K562 (cell line): Measurements from ENCODE around the gene CTCFL. TPM values are rescaled to one million over a fixed set of nuclear protein-coding genes. Genes with fewer than 3 reads are reported as not detected.

Experiments
- ETV5 ChIP-seq: sonication (generic); formaldehyde crosslinking; IDR thresholded peaks from 2 replicates; pipeline ENCODE4 v1.4.0; 2020; ENCODE audit warnings: low read depth, mild to moderate bottlenecking, missing genetic modification reagents
- FOXM1 ChIP-seq, 2 experiments: fragments of 450-650 bp in 1 of 2; sonication (generic) in 1 of 2; formaldehyde crosslinking in 1 of 2; IDR thresholded peaks; 2 replicates each; pipeline versions ENCODE4 v1.6.1 to v1.9.0; 2017 to 2022; ENCODE audit warnings: low read depth in 2 of 2, mild to moderate bottlenecking in 2 of 2, missing genetic modification reagents in 1 of 2, moderate library complexity in 1 of 2
- NR2F6 ChIP-seq: fragments of 450-650 bp; formaldehyde crosslinking; IDR thresholded peaks from 2 replicates; pipeline ENCODE4 v1.4.0; 2020; ENCODE audit warnings: mild to moderate bottlenecking
- PHTF2 ChIP-seq: fragments of 250-450 bp; sonication (Bioruptor Pico); IDR thresholded peaks from 2 replicates; pipeline ENCODE4 v1.5.0; 2021; ENCODE audit warnings: mild to moderate bottlenecking
- SAP30 ChIP-seq: fragments of 200-600 bp; sonication (generic); IDR thresholded peaks from 2 replicates; pipeline ENCODE4 v1.6.1; 2012; ENCODE audit warnings: borderline replicate concordance, low read depth, mild to moderate bottlenecking, moderate library complexity, low read length, control low read depth, inconsistent platforms; ENCODE audit not compliant: insufficient read depth, poor library complexity, severe bottlenecking
- TEAD2 ChIP-seq: fragments of 450-650 bp; IDR thresholded peaks from 2 replicates; pipeline ENCODE4 v1.6.1; 2016; ENCODE audit warnings: missing genetic modification characterization, control low read depth, missing compliant biosample characterization
- YY1 ChIP-seq, 3 experiments: IDR thresholded peaks; 2 replicates each; pipeline ENCODE4 v1.6.1; 2011; ENCODE audit warnings: low read length in 2 of 3, mild to moderate bottlenecking in 2 of 3, moderate library complexity in 2 of 3, borderline replicate concordance in 1 of 3, control low read depth in 1 of 3, low read depth in 1 of 3; ENCODE audit not compliant: insufficient read depth in 3 of 3, insufficient replicate concordance in 2 of 3, control insufficient read depth in 1 of 3, insufficient read length in 1 of 3; ENCODE audit errors: extremely low read depth in 1 of 3
- ZEB2 ChIP-seq: fragments of 450-650 bp; IDR thresholded peaks from 2 replicates; pipeline ENCODE4 v1.6.1; 2016
- ZNF778 ChIP-seq: fragments of 450-650 bp; formaldehyde crosslinking; IDR thresholded peaks from 2 replicates; pipeline ENCODE4 v1.4.0; 2020; ENCODE audit warnings: mild to moderate bottlenecking, moderate library complexity
- ZNF780A ChIP-seq: fragments of 250-450 bp; sonication (Bioruptor Pico); IDR thresholded peaks from 2 replicates; pipeline ENCODE4 v1.5.0; 2021; ENCODE audit warnings: mild to moderate bottlenecking
- polyA plus RNA-seq, 8 experiments: library from polyadenylated mRNA; depleted of rRNA in 4 of 8; stranded (reverse) in 5 of 8; unstranded in 3 of 8; fragments of >200 nt; fragmentation: Nextera tagmentation in 2 of 8; fragmentation: Illumina TruSeq in 1 of 8; extraction: Ambion mirVana in 2 of 8; extraction: Trizol in 1 of 8; gene quantifications; 2 replicates each; pipeline versions ENCODE4 v1.2.1 to v1.2.3, GENCODE V29; 2011 to 2014; ENCODE audit warnings: inconsistent platforms in 1 of 8, missing spikeins in 1 of 8
- total RNA-seq, 7 experiments: library from RNA; depleted of rRNA in 6 of 7; stranded (reverse); fragments of >200 nt in 6 of 7; fragmentation: Illumina TruSeq in 2 of 7; extraction: Trizol in 2 of 7; gene quantifications; 2 replicates each; pipeline versions ENCODE4 v1.2.1 to v1.2.3, GENCODE V29; 2011 to 2021; ENCODE audit warnings: low replicate concordance in 1 of 7
- TF ChIP-seq, protein P1 (sequence below): fragments of 250-450 bp; sonication (Bioruptor Pico); IDR thresholded peaks from 2 replicates; pipeline ENCODE4 v1.5.1; 2021; ENCODE audit warnings: mild to moderate bottlenecking
- TF ChIP-seq, protein P2 (sequence below), 2 experiments: fragments of 450-650 bp; conservative IDR thresholded peaks; 2 replicates each; pipeline ENCODE4 v1.6.1; 2017; ENCODE audit warnings: mild to moderate bottlenecking in 2 of 2, moderate library complexity in 2 of 2
- TF ChIP-seq, protein P3 (sequence below): fragments of 450-650 bp; IDR thresholded peaks from 2 replicates; pipeline ENCODE4 v1.6.1; 2014; ENCODE audit warnings: low read depth, mild to moderate bottlenecking, moderate library complexity, borderline replicate concordance
- TF ChIP-seq, protein P4 (sequence below): fragments of 250-450 bp; sonication (Bioruptor Pico); IDR thresholded peaks from 2 replicates; pipeline ENCODE4 v1.4.0; 2020
- TF ChIP-seq, protein P5 (sequence below): fragments of 250-450 bp; sonication (Bioruptor Pico); IDR thresholded peaks from 2 replicates; pipeline ENCODE4 v1.8.0; 2021; ENCODE audit warnings: moderate library complexity, mild to moderate bottlenecking, inconsistent platforms

The CTCFL gene
- total and polyA plus RNA-seq, 9 of the 15 experiments (the other 6 are each of a cell fraction or from before 2014, with no cell fraction given): 42.4 to 188 (median 111) TPM

DNA sequence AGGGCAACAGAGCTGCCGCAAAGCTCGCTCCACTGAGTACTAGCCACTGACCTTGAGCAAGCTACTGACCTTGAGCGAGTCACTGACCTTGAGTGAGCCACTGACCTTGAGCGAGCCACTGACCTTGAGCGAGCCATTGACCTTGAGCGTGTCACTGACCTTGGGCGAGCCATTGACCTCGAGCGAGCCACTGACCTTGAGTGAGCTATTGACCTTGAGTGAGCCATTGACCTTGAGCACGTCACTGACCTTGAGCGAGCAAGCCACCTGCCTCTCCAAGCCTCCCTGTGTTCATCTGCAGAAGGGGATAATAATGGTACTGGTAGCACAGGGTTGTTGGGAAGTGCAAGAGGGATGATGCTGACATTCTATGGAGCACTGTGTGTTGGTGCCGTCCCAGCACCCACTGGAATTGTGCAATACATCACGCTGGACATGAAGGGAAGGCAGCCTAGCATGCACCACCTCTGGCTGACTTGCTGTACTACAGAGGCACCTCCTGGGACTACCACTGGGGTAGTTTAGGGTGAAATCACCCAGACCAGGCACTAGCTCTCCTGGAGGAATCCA is 60.2 kb downstream of the CTCFL start (continued):
- TF ChIP-seq PHTF2 (CRISPR knock-in tag) (no peak), ZNF780A (CRISPR knock-in tag) (no peak), YY1 (IDR thresholded peaks at IDR 0.05; ENCODE audit: borderline replicate concordance in 1 of 3, control insufficient read depth in 1 of 3, extremely low read depth in 1 of 3, insufficient read depth in 3 of 3, insufficient read length in 1 of 3, insufficient replicate concordance in 2 of 3, low read depth in 1 of 3, low read length in 2 of 3) (no peak), ZEB2 (no peak), ETV5 (CRISPR knock-in tag) (no peak), FOXM1 (IDR thresholded peaks at IDR 0.05; ENCODE audit: low read depth) (no peak), FOXM1 (CRISPR knock-in tag; IDR thresholded peaks at IDR 0.05; ENCODE audit: low read depth) (no peak), NR2F6 (CRISPR knock-in tag) (no peak), ZNF778 (CRISPR knock-in tag) (no peak), TEAD2 (no peak), SAP30 (no peak)
- TF ChIP-seq, protein P1, sequence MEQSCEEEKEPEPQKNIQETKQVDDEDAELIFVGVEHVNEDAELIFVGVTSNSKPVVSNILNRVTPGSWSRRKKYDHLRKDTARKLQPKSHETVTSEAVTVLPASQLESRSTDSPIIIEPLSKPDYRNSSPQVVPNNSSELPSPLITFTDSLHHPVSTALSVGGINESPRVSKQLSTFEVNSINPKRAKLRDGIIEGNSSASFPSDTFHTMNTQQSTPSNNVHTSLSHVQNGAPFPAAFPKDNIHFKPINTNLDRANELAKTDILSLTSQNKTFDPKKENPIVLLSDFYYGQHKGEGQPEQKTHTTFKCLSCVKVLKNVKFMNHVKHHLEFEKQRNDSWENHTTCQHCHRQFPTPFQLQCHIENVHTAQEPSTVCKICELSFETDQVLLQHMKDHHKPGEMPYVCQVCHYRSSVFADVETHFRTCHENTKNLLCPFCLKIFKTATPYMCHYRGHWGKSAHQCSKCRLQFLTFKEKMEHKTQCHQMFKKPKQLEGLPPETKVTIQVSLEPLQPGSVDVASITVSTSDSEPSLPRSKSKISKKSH (CRISPR knock-in tag): no peak
- TF ChIP-seq, protein P2, sequence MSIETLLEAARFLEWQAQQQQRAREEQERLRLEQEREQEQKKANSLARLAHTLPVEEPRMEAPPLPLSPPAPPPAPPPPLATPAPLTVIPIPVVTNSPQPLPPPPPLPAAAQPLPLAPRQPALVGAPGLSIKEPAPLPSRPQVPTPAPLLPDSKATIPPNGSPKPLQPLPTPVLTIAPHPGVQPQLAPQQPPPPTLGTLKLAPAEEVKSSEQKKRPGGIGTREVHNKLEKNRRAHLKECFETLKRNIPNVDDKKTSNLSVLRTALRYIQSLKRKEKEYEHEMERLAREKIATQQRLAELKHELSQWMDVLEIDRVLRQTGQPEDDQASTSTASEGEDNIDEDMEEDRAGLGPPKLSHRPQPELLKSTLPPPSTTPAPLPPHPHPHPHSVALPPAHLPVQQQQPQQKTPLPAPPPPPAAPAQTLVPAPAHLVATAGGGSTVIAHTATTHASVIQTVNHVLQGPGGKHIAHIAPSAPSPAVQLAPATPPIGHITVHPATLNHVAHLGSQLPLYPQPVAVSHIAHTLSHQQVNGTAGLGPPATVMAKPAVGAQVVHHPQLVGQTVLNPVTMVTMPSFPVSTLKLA (conservative IDR thresholded peaks at IDR 0.05): no peak
- TF ChIP-seq, protein P3, sequence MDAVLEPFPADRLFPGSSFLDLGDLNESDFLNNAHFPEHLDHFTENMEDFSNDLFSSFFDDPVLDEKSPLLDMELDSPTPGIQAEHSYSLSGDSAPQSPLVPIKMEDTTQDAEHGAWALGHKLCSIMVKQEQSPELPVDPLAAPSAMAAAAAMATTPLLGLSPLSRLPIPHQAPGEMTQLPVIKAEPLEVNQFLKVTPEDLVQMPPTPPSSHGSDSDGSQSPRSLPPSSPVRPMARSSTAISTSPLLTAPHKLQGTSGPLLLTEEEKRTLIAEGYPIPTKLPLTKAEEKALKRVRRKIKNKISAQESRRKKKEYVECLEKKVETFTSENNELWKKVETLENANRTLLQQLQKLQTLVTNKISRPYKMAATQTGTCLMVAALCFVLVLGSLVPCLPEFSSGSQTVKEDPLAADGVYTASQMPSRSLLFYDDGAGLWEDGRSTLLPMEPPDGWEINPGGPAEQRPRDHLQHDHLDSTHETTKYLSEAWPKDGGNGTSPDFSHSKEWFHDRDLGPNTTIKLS: no peak
- TF ChIP-seq, protein P4, sequence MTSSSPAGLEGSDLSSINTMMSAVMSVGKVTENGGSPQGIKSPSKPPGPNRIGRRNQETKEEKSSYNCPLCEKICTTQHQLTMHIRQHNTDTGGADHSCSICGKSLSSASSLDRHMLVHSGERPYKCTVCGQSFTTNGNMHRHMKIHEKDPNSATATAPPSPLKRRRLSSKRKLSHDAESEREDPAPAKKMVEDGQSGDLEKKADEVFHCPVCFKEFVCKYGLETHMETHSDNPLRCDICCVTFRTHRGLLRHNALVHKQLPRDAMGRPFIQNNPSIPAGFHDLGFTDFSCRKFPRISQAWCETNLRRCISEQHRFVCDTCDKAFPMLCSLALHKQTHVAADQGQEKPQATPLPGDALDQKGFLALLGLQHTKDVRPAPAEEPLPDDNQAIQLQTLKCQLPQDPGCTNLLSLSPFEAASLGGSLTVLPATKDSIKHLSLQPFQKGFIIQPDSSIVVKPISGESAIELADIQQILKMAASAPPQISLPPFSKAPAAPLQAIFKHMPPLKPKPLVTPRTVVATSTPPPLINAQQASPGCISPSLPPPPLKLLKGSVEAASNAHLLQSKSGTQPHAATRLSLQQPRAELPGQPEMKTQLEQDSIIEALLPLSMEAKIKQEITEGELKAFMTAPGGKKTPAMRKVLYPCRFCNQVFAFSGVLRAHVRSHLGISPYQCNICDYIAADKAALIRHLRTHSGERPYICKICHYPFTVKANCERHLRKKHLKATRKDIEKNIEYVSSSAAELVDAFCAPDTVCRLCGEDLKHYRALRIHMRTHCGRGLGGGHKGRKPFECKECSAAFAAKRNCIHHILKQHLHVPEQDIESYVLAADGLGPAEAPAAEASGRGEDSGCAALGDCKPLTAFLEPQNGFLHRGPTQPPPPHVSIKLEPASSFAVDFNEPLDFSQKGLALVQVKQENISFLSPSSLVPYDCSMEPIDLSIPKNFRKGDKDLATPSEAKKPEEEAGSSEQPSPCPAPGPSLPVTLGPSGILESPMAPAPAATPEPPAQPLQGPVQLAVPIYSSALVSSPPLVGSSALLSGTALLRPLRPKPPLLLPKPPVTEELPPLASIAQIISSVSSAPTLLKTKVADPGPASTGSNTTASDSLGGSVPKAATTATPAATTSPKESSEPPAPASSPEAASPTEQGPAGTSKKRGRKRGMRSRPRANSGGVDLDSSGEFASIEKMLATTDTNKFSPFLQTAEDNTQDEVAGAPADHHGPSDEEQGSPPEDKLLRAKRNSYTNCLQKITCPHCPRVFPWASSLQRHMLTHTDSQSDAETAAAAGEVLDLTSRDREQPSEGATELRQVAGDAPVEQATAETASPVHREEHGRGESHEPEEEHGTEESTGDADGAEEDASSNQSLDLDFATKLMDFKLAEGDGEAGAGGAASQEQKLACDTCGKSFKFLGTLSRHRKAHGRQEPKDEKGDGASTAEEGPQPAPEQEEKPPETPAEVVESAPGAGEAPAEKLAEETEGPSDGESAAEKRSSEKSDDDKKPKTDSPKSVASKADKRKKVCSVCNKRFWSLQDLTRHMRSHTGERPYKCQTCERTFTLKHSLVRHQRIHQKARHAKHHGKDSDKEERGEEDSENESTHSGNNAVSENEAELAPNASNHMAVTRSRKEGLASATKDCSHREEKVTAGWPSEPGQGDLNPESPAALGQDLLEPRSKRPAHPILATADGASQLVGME (CRISPR knock-in tag): no peak
- TF ChIP-seq, protein P5, sequence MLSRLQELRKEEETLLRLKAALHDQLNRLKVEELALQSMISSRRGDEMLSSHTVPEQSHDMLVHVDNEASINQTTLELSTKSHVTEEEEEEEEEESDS (CRISPR knock-in tag): no peak
